Left ventricle myocardium inferior (tissue), 1 donor: ENCODE measurements around the gene HRG. TPM values are rescaled to one million over a fixed set of nuclear protein-coding genes. Genes with fewer than 3 reads are reported as not detected.
"Not testable (repeated sequence)": the region's sequence is repeated elsewhere in the genome, so short reads cannot be mapped to it uniquely, and the experiment has no call there.

Experiments
- DNase-seq: peaks from one replicate; pipeline ENCODE4 v3.0.0-alpha.2; 2020
- H3K27ac ChIP-seq: fragments of 200-600 bp; replicated peaks from 2 replicates; pipeline ENCODE4 v1.8.0; 2021
- H3K27me3 ChIP-seq: fragments of 200-600 bp; 2 replicates; pipeline ENCODE4 v1.8.0; 2021; ENCODE audit warnings: low read depth
- H3K36me3 ChIP-seq: fragments of 200-600 bp; 2 replicates; pipeline ENCODE4 v1.8.0; 2021
- H3K4me1 ChIP-seq: fragments of 200-600 bp; 2 replicates; pipeline ENCODE4 v1.8.0; 2021
- H3K4me3 ChIP-seq: fragments of 200-600 bp; 2 replicates; pipeline ENCODE4 v1.8.0; 2021; ENCODE audit warnings: mild to moderate bottlenecking, moderate library complexity
- H3K9me3 ChIP-seq: fragments of 200-600 bp; replicated peaks from 2 replicates; pipeline ENCODE4 v1.8.0; 2021
- intact Hi-C: fragments of 100-400 bp; cut with micrococcal nuclease; formaldehyde crosslinking; loops from one replicate; pipeline ENCODE4 v1.11.0; 2022
- total RNA-seq: library from RNA; stranded (reverse); fragmentation: NEBNext Ultra II Directional; extraction: Animal tissue kit (Norgen Biotek cat#: 25700); gene quantifications from one replicate; pipeline ENCODE4 v1.2.1, GENCODE V29; 2021
- TF ChIP-seq, protein P1 (sequence below): fragments of 200-600 bp; IDR thresholded peaks from 2 replicates; pipeline ENCODE4 v1.8.0; 2021; ENCODE audit warnings: antibody characterized with exemption, mild to moderate bottlenecking, borderline replicate concordance
- donor health status: DM: no; HTN: yes; CAD: no; lungs with severe emphysema.

HRG gene
- total RNA-seq, 1 donor from 2014 or later, result not detected

DNA sequence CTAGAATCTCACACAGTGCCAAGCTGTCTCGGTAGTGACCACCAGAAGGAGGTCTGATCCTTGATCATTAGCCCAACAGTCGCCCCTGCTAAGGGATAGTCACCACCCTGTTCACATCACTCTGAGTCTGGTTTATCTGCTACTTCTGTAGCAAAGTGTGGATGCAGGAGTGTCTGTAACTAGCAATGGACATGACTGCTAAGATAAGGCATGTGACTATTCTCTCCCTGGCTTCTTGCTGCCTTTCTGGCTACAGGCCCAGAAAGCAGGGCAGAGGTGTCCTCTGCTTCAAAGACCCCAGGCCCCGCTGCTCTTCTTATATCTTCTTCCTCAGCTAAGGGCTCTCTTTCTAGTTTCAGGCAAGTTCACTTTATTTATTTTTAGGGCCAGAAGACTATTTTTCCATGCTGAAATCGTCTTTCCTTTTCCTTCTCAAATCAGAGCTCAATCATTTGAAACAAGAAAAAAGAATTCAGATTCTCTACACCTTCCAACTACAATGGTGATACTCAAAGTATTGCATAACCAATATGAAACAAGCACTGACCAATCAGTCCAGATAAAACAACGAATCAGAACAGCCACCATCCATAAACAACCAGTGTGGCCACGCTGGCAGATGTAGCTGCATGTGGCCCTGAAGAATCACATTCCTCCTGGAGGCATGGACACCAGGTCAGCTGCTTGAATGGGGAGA lies 43.3 kb downstream of the HRG start:
- no peak for DNase-seq
- no peak overlapping the region for H3K4me3 ChIP-seq
- no peaks in the 10 kb centered on the region for H3K36me3 ChIP-seq
- peaks cover 7% of the 10 kb centered on the region for H3K4me1 ChIP-seq
- intact Hi-C loops, result no loop called here
- TF ChIP-seq, protein P1, sequence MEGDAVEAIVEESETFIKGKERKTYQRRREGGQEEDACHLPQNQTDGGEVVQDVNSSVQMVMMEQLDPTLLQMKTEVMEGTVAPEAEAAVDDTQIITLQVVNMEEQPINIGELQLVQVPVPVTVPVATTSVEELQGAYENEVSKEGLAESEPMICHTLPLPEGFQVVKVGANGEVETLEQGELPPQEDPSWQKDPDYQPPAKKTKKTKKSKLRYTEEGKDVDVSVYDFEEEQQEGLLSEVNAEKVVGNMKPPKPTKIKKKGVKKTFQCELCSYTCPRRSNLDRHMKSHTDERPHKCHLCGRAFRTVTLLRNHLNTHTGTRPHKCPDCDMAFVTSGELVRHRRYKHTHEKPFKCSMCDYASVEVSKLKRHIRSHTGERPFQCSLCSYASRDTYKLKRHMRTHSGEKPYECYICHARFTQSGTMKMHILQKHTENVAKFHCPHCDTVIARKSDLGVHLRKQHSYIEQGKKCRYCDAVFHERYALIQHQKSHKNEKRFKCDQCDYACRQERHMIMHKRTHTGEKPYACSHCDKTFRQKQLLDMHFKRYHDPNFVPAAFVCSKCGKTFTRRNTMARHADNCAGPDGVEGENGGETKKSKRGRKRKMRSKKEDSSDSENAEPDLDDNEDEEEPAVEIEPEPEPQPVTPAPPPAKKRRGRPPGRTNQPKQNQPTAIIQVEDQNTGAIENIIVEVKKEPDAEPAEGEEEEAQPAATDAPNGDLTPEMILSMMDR, result no peak
- H3K9me3 ChIP-seq, result no peaks in the 10 kb centered on the region
- H3K27ac ChIP-seq, result no peak overlapping the region
- no peaks in the 10 kb centered on the region for H3K27me3 ChIP-seq

GRCh38 chr3:186710694-186711093 lies 44.9 kb downstream of the HRG start:
- intact Hi-C loops, H3K9me3 ChIP-seq, H3K27ac ChIP-seq, H3K36me3 ChIP-seq, H3K4me3 ChIP-seq, H3K4me1 ChIP-seq, DNase-seq, H3K27me3 ChIP-seq: not testable (repeated sequence)

DNA sequence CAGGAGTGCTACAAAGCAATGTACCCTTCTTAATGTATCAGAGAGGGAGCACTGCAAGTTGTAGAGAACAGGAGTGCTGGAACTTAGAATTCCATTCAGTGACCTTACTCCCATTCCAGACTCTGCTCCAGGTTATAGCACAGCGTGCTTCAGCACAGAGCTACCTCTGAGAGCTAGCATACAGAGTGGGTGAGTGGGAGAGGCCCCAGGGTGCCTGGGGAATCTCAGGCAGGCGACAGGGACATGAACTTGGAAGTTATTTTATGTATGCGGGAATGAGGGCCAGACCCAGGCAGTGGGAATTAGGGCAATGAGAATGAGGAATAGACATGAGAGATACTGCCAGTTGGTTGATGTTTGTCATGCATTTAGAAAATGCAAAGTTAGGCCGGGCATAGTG lies 47.7 kb downstream of the HRG start:
- H3K27ac ChIP-seq, result no peak overlapping the region
- peaks cover 11% of the 10 kb centered on the region for H3K4me1 ChIP-seq
- H3K4me3 ChIP-seq, result no peak overlapping the region
- no peak for DNase-seq
- TF ChIP-seq, protein P1, result no peak
- no peaks in the 10 kb centered on the region for H3K27me3 ChIP-seq
- H3K9me3 ChIP-seq, result no peaks in the 10 kb centered on the region
- no peaks in the 10 kb centered on the region for H3K36me3 ChIP-seq
- intact Hi-C loops, result no loop called here

- H3K4me1 ChIP-seq, result peaks cover 22% of the 10 kb centered on the region
- TF ChIP-seq, protein P1, result no peak
- intact Hi-C loops, result no loop called here
- DNase-seq, result no peak
- H3K27me3 ChIP-seq, result no peaks in the 10 kb centered on the region
- no peaks in the 10 kb centered on the region for H3K36me3 ChIP-seq
- no peak within 1 kb of the TSS for H3K27ac ChIP-seq
- H3K9me3 ChIP-seq, result no peaks in the 10 kb centered on the region
- no peak within 1 kb of the TSS for H3K4me3 ChIP-seq
Observed at GRCh38 chr3:186717039-186717457, 51.2 kb downstream of the HRG start, which contains the start of gene KNG1. Gene KNG1 (plus strand): TSS chr3:186717359. CDS start chr3:186717543, 184 bp downstream.

DNA sequence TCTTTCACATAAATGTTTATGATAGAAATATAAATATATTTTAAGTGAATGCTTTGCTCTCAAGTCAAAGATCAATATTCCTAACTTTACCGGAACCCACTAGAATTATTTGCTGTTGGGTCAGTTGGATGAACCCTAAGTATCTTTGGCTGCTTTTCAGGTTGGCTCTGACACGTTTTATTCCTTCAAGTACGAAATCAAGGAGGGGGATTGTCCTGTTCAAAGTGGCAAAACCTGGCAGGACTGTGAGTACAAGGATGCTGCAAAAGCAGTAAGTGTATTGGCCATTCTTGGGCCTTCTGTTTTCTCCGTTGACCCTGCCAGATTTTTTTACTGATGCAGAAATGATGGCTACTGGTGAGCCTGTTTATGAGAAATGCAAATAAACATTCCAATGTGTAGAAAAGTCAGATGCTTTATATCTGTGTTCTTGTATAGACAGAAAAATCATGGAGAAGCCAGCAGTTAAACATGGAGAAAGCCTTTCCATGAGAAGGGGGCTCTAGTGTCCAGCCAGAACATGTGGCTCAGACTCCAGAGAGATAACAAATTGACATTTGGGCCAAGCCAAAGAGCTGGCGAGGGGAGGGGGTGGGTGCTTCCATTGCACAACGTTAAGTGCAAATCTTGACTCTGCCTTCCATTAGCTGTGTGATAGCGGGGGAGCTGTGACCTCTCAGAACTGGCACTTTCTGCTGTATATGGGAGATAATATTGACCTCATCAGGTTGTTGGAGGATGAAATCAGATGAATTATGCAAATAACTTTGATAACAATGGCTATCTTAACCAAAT lies 54.3 kb downstream of the HRG start:
- intact Hi-C loops, result no loop called here

More for the DNA sequence above, 54.3 kb downstream of the HRG start:
- Histone ChIP-seq H3K27me3 (no peaks in the 10 kb centered on the region), H3K4me3 (no peak overlapping the region), H3K27ac (no peak overlapping the region), H3K9me3 (no peaks in the 10 kb centered on the region), H3K36me3 (no peaks in the 10 kb centered on the region), H3K4me1 (peaks cover 15% of the 10 kb centered on the region)
- no peak for DNase-seq
- TF ChIP-seq, protein P1, result no peak
